Activated T-helper 1 cell treated with anti-CD3 and anti-CD28 coated beads, Interleukin-12 subunit alpha, Interleukin-12 subunit beta, Interleukin-2, Interleukin-4 antibody, amounts not matched to agents 30 ng/mL and 10 ng/mL and 1 ng/mL, durations not matched to agents 14 hours and 24 hours and 36 hours (primary cell): ENCODE data around the gene SOWAHA. TPM values are rescaled to one million over a fixed set of nuclear protein-coding genes. Genes with fewer than 3 reads are reported as not detected.

ENCODE experiments used
- DNase-seq: peaks from one replicate; pipeline ENCODE4 v3.0.0; 2021; ENCODE audit warnings: low spot score
- H3K27ac Mint-ChIP-seq: one replicate; pipeline ENCODE4 v1.8.0; 2021; ENCODE audit warnings: mild to moderate bottlenecking, mixed read lengths
- H3K27me3 Mint-ChIP-seq: one replicate; pipeline ENCODE4 v1.8.0; 2022; ENCODE audit warnings: mild to moderate bottlenecking, moderate library complexity, mixed read lengths; ENCODE audit not compliant: insufficient read depth
- H3K36me3 Mint-ChIP-seq: one replicate; pipeline ENCODE4 v1.8.0; 2021; ENCODE audit warnings: low read depth, mixed read lengths
- H3K4me1 Mint-ChIP-seq: one replicate; pipeline ENCODE4 v1.8.0; 2021; ENCODE audit warnings: low read depth, mixed read lengths
- H3K4me3 Mint-ChIP-seq: one replicate; pipeline ENCODE4 v1.8.0; 2021; ENCODE audit warnings: mild to moderate bottlenecking, moderate library complexity, mixed read lengths
- H3K9me3 Mint-ChIP-seq: one replicate; pipeline ENCODE4 v1.8.0; 2021; ENCODE audit warnings: mixed read lengths
- intact Hi-C: fragments of 100-400 bp; cut with micrococcal nuclease; formaldehyde crosslinking; loops from one replicate; pipeline ENCODE4 v1.15.1; 2024
- total RNA-seq: library from RNA; stranded (reverse); gene quantifications from 2 replicates; pipeline ENCODE4 v1.2.3, GENCODE V29; 2022

Gene SOWAHA
- total RNA-seq: 0.47 and 0.54 TPM in 2 replicates

- intact Hi-C loops: no loop called here
- H3K4me3 Mint-ChIP-seq: peak within 1 kb of the TSS; percentile 78
Observed at GRCh38 chr5:132812781-132813598, at the start of gene SOWAHA. Gene SOWAHA, plus strand, starts transcription at chr5:132813302. Its CDS starts 320 bp downstream, at chr5:132813622.

GRCh38 chr5:132764051-132764450 is 49.1 kb upstream of the SOWAHA start:
- intact Hi-C loops: no loop called here
- no peaks in the 10 kb centered on the region for H3K9me3 Mint-ChIP-seq
- no peak for DNase-seq
- peaks cover 12% of the 10 kb centered on the region for H3K36me3 Mint-ChIP-seq
- no peaks in the 10 kb centered on the region for H3K4me1 Mint-ChIP-seq
- H3K27me3 Mint-ChIP-seq: no peaks in the 10 kb centered on the region
- no peak overlapping the region for H3K4me3 Mint-ChIP-seq
- no peak overlapping the region for H3K27ac Mint-ChIP-seq

More at GRCh38 chr5:132812781-132813598, at the start of gene SOWAHA:
- no peak for DNase-seq
- Mint-ChIP-seq H3K27me3 (peaks cover 57% of the 10 kb centered on the region), H3K9me3 (no peaks in the 10 kb centered on the region), H3K27ac (no peak within 1 kb of the TSS), H3K4me1 (peaks cover 11% of the 10 kb centered on the region), H3K36me3 (no peaks in the 10 kb centered on the region)

GRCh38 chr5:132764671-132765238 is 48.3 kb upstream of the SOWAHA start:
- H3K36me3 Mint-ChIP-seq: peaks cover 12% of the 10 kb centered on the region
- H3K27ac Mint-ChIP-seq: no peak overlapping the region
- no peak overlapping the region for H3K4me3 Mint-ChIP-seq
- no peaks in the 10 kb centered on the region for H3K27me3 Mint-ChIP-seq
- no peaks in the 10 kb centered on the region for H3K4me1 Mint-ChIP-seq
- no peak for DNase-seq
- H3K9me3 Mint-ChIP-seq: no peaks in the 10 kb centered on the region
- intact Hi-C loops: no loop called here

GRCh38 chr5:132765311-132766019 is 47.6 kb upstream of the SOWAHA start:
- Mint-ChIP-seq H3K4me3 (no peak overlapping the region), H3K27ac (no peak overlapping the region), H3K9me3 (no peaks in the 10 kb centered on the region), H3K4me1 (no peaks in the 10 kb centered on the region), H3K27me3 (no peaks in the 10 kb centered on the region), H3K36me3 (peaks cover 8% of the 10 kb centered on the region)
- DNase-seq: no peak
- intact Hi-C loops: no loop called here

GRCh38 chr5:132766020-132766805 is 46.9 kb upstream of the SOWAHA start:
- Mint-ChIP-seq H3K4me1 (no peaks in the 10 kb centered on the region), H3K36me3 (peaks cover 4% of the 10 kb centered on the region), H3K27ac (no peak overlapping the region), H3K9me3 (no peaks in the 10 kb centered on the region), H3K4me3 (no peak overlapping the region), H3K27me3 (no peaks in the 10 kb centered on the region)
- intact Hi-C loops: no loop called here
- no peak for DNase-seq

- DNase-seq: no peak
- H3K9me3 Mint-ChIP-seq: no peaks in the 10 kb centered on the region
- H3K36me3 Mint-ChIP-seq: peaks cover 4% of the 10 kb centered on the region
- H3K27ac Mint-ChIP-seq: no peak overlapping the region
- no peak overlapping the region for H3K4me3 Mint-ChIP-seq
- intact Hi-C loops: no loop called here
- H3K4me1 Mint-ChIP-seq: no peaks in the 10 kb centered on the region
- no peaks in the 10 kb centered on the region for H3K27me3 Mint-ChIP-seq
Observed at GRCh38 chr5:132766806-132767055, 46.4 kb upstream of the SOWAHA start.

- peaks cover 4% of the 10 kb centered on the region for H3K36me3 Mint-ChIP-seq
Observed at GRCh38 chr5:132767150-132767549, 46.0 kb upstream of the SOWAHA start.

GRCh38 chr5:132768485-132768868 is 44.6 kb upstream of the SOWAHA start:
- no peaks in the 10 kb centered on the region for H3K36me3 Mint-ChIP-seq
- H3K27me3 Mint-ChIP-seq: no peaks in the 10 kb centered on the region
- DNase-seq: no peak
- H3K27ac Mint-ChIP-seq: no peak overlapping the region
- H3K4me3 Mint-ChIP-seq: no peak overlapping the region
- no peaks in the 10 kb centered on the region for H3K4me1 Mint-ChIP-seq
- intact Hi-C loops: no loop called here
- no peaks in the 10 kb centered on the region for H3K9me3 Mint-ChIP-seq

More at GRCh38 chr5:132767150-132767549, 46.0 kb upstream of the SOWAHA start:
- DNase-seq: no peak
- H3K27ac Mint-ChIP-seq: no peak overlapping the region
- no peaks in the 10 kb centered on the region for H3K27me3 Mint-ChIP-seq
- no peaks in the 10 kb centered on the region for H3K4me1 Mint-ChIP-seq
- H3K4me3 Mint-ChIP-seq: no peak overlapping the region
- H3K9me3 Mint-ChIP-seq: no peaks in the 10 kb centered on the region
- intact Hi-C loops: no loop called here

GRCh38 chr5:132770476-132771159 is 42.5 kb upstream of the SOWAHA start:
- Mint-ChIP-seq H3K36me3 (no peaks in the 10 kb centered on the region), H3K27me3 (peaks cover 7% of the 10 kb centered on the region), H3K9me3 (no peaks in the 10 kb centered on the region), H3K4me1 (peaks cover 8% of the 10 kb centered on the region), H3K27ac (no peak overlapping the region), H3K4me3 (no peak overlapping the region)
- DNase-seq: no peak
- intact Hi-C loops: no loop called here

- Mint-ChIP-seq H3K27ac (no peak overlapping the region), H3K4me3 (no peak overlapping the region), H3K27me3 (peaks cover 9% of the 10 kb centered on the region), H3K36me3 (no peaks in the 10 kb centered on the region), H3K4me1 (peaks cover 15% of the 10 kb centered on the region), H3K9me3 (no peaks in the 10 kb centered on the region)
- DNase-seq: no peak
- intact Hi-C loops: no loop called here
Observed at GRCh38 chr5:132771503-132771998, 41.6 kb upstream of the SOWAHA start.

GRCh38 chr5:132772291-132773070 is 40.6 kb upstream of the SOWAHA start:
- DNase-seq: no peak
- Mint-ChIP-seq H3K4me3 (no peak overlapping the region), H3K36me3 (no peaks in the 10 kb centered on the region), H3K27me3 (peaks cover 9% of the 10 kb centered on the region), H3K9me3 (no peaks in the 10 kb centered on the region), H3K4me1 (peaks cover 15% of the 10 kb centered on the region), H3K27ac (no peak overlapping the region)
- intact Hi-C loops: no loop called here

GRCh38 chr5:132773114-132773513 is 40.0 kb upstream of the SOWAHA start:
- DNase-seq: no peak
- Mint-ChIP-seq H3K36me3 (peaks cover 1% of the 10 kb centered on the region), H3K27ac (no peak overlapping the region), H3K27me3 (peaks cover 13% of the 10 kb centered on the region), H3K9me3 (no peaks in the 10 kb centered on the region), H3K4me3 (no peak overlapping the region), H3K4me1 (peaks cover 18% of the 10 kb centered on the region)
- intact Hi-C loops: no loop called here
